GM23338 (cell line): ENCODE measurements around the gene LUZP2. TPM values are rescaled to one million over a fixed set of nuclear protein-coding genes. Genes with fewer than 3 reads are reported as not detected.

Experiments
- ATAC-seq: fragments of 200-7000 bp; cut with Tn5 transposase; 3 replicates; pipeline ENCODE4 v1.9.1; 2020
- DNase-seq: peaks from one replicate; pipeline ENCODE4 v3.0.0-alpha.2; 2015; ENCODE audit warnings: low spot score
- H2AFZ ChIP-seq: fragments of 200-600 bp; sonication (generic); 2 replicates; pipeline ENCODE4 v1.8.0; 2016; ENCODE audit warnings: antibody characterized with exemption, mild to moderate bottlenecking, moderate library complexity
- H3F3A ChIP-seq: fragments of 200-600 bp; sonication (generic); replicated peaks from 2 replicates; pipeline ENCODE4 v1.8.0; 2017; ENCODE audit warnings: antibody characterized with exemption, mixed run types, low read depth
- H3K27ac ChIP-seq: fragments of 200-600 bp; sonication (generic); 2 replicates; pipeline ENCODE4 v1.6.1; 2016; ENCODE audit warnings: low read depth
- H3K27me3 ChIP-seq: fragments of 200-600 bp; sonication (generic); 2 replicates; pipeline ENCODE4 v1.8.0; 2016; ENCODE audit warnings: mild to moderate bottlenecking, mixed run types, moderate library complexity; ENCODE audit not compliant: insufficient read depth
- H3K36me3 ChIP-seq: fragments of 200-600 bp; sonication (generic); 2 replicates; pipeline ENCODE4 v1.8.0; 2016; ENCODE audit warnings: mild to moderate bottlenecking; ENCODE audit not compliant: insufficient read depth
- H3K4me1 ChIP-seq: fragments of 200-600 bp; sonication (generic); 2 replicates; pipeline ENCODE4 v1.8.0; 2016; ENCODE audit warnings: mild to moderate bottlenecking, moderate library complexity; ENCODE audit not compliant: insufficient read depth
- H3K4me2 ChIP-seq: fragments of 200-600 bp; sonication (generic); 2 replicates; pipeline ENCODE4 v1.7.1; 2017; ENCODE audit warnings: mixed run types
- H3K4me3 ChIP-seq: fragments of 200-600 bp; sonication (generic); 2 replicates; pipeline ENCODE4 v1.6.1; 2016; ENCODE audit warnings: mixed run types
- H3K79me2 ChIP-seq: fragments of 200-600 bp; sonication (generic); replicated peaks from 2 replicates; pipeline ENCODE4 v1.8.0; 2017; ENCODE audit warnings: mild to moderate bottlenecking; ENCODE audit not compliant: insufficient read depth
- H3K9me2 ChIP-seq: fragments of 200-600 bp; sonication (generic); 2 replicates; pipeline ENCODE4 v1.8.0; 2017; ENCODE audit not compliant: insufficient read depth
- H4K20me1 ChIP-seq: fragments of 200-600 bp; sonication (generic); replicated peaks from 2 replicates; pipeline ENCODE4 v1.8.0; 2017; ENCODE audit warnings: mild to moderate bottlenecking; ENCODE audit not compliant: insufficient read depth
- H3K27ac Mint-ChIP-seq: 2 replicates; pipeline ENCODE4 v1.8.0; 2020; ENCODE audit warnings: inconsistent platforms, mild to moderate bottlenecking, moderate library complexity, mixed read lengths
- H3K27me3 Mint-ChIP-seq: 3 replicates; pipeline ENCODE4 v1.8.0; 2022; ENCODE audit warnings: low read depth, mild to moderate bottlenecking, moderate library complexity, mixed read lengths, inconsistent platforms; ENCODE audit not compliant: insufficient read depth, poor library complexity
- H3K36me3 Mint-ChIP-seq: 3 replicates; pipeline ENCODE4 v1.8.0; 2021; ENCODE audit warnings: low read depth, mild to moderate bottlenecking, inconsistent platforms, moderate library complexity, mixed read lengths
- H3K4me1 Mint-ChIP-seq: 3 replicates; pipeline ENCODE4 v1.8.0; 2020; ENCODE audit warnings: mild to moderate bottlenecking, inconsistent platforms, mixed read lengths
- H3K4me3 Mint-ChIP-seq: 3 replicates; pipeline ENCODE4 v1.8.0; 2021; ENCODE audit warnings: moderate library complexity, mild to moderate bottlenecking, inconsistent platforms, mixed read lengths
- H3K9me3 Mint-ChIP-seq: 3 replicates; pipeline ENCODE4 v1.8.0; 2020; ENCODE audit warnings: moderate library complexity, mild to moderate bottlenecking, inconsistent platforms, mixed read lengths
- CREB1 ChIP-seq: fragments of 250-450 bp; sonication (Bioruptor Pico); IDR thresholded peaks from 2 replicates; pipeline ENCODE4 v1.5.0; 2020; ENCODE audit warnings: low read depth, mild to moderate bottlenecking, moderate library complexity
- CTCF ChIP-seq, 2 experiments: fragments of 200-600 bp in 1 of 2; sonication (generic) in 1 of 2; conservative IDR thresholded peaks; 2 replicates each; pipeline versions ENCODE4 v1.5.1 to v1.6.1; 2016 to 2017; ENCODE audit warnings: antibody characterized with exemption in 2 of 2, low read depth in 2 of 2, mild to moderate bottlenecking in 2 of 2, moderate library complexity in 1 of 2
- EZH2 ChIP-seq: fragments of 200-600 bp; sonication (generic); IDR thresholded peaks from one replicate; pipeline ENCODE4 v1.8.0; 2017; ENCODE audit warnings: antibody characterized with exemption, mild to moderate bottlenecking, low read depth; ENCODE audit not compliant: unreplicated experiment
- EZH2phosphoT487 ChIP-seq: fragments of 200-600 bp; sonication (generic); IDR thresholded peaks from one replicate; pipeline ENCODE4 v1.8.1; 2018; ENCODE audit warnings: antibody characterized with exemption; ENCODE audit not compliant: unreplicated experiment
- STAT1 ChIP-seq: IDR thresholded peaks from one replicate; pipeline ENCODE4 v1.6.1; 2016; ENCODE audit warnings: antibody characterized with exemption; ENCODE audit not compliant: unreplicated experiment
- ZNF114 ChIP-seq: fragments of 250-450 bp; sonication (Bioruptor Pico); IDR thresholded peaks from 2 replicates; pipeline ENCODE4 v1.5.0; 2020; ENCODE audit warnings: mild to moderate bottlenecking, moderate library complexity
- ZNF331 ChIP-seq: fragments of 250-450 bp; sonication (Bioruptor Pico); IDR thresholded peaks from 2 replicates; pipeline ENCODE4 v1.5.0; 2020; ENCODE audit warnings: low read depth, mild to moderate bottlenecking, moderate library complexity
- ZNF462 ChIP-seq: fragments of 250-450 bp; sonication (Bioruptor Pico); IDR thresholded peaks from 2 replicates; pipeline ENCODE4 v1.5.0; 2020; ENCODE audit warnings: mild to moderate bottlenecking, moderate library complexity
- polyA plus RNA-seq: library from polyadenylated mRNA; unstranded; fragments of >200 nt; fragmentation: Nextera tagmentation; extraction: Ambion mirVana; gene quantifications from 2 replicates; pipeline ENCODE4 v1.2.1, GENCODE V29; 2016
- total RNA-seq: library from RNA; depleted of rRNA; stranded (reverse); fragments of >200 nt; shearing (Covaris generic); gene quantifications from 2 replicates; pipeline ENCODE4 v1.2.3, GENCODE V29; 2014
- TF ChIP-seq, protein P1 (sequence below): IDR thresholded peaks from 2 replicates; pipeline ENCODE4 v1.6.1; 2016; ENCODE audit warnings: antibody characterized with exemption

LUZP2 gene
- total and polyA plus RNA-seq, 2 experiments from 2014 or later, result 2.0 to 9.2 TPM

GRCh38 chr11:24844406-24844805 lies 347.6 kb downstream of the LUZP2 start:
- no peak overlapping the region for H3K4me2 ChIP-seq
- no peak overlapping the region for H3K27ac ChIP-seq
- no peaks in the 10 kb centered on the region for H3K9me3 Mint-ChIP-seq
- H3K9me2 ChIP-seq, result no peaks in the 10 kb centered on the region
- no peaks in the 10 kb centered on the region for H3K4me1 Mint-ChIP-seq
- ATAC-seq, result no peak
- no peaks in the 10 kb centered on the region for H3K27me3 Mint-ChIP-seq
- no peaks in the 10 kb centered on the region; the same call in 2 of the 3 replicates for H3K36me3 Mint-ChIP-seq
- H3K4me3 ChIP-seq, result no peak overlapping the region
- no peaks in the 10 kb centered on the region for H3K79me2 ChIP-seq
- no peak for DNase-seq
- H3K4me3 Mint-ChIP-seq, result no peak overlapping the region
- no peaks in the 10 kb centered on the region for H4K20me1 ChIP-seq
- TF ChIP-seq CREB1 (CRISPR knock-in tag), result no peak
- no peak for TF ChIP-seq EZH2
- no peak for TF ChIP-seq ZNF114 (CRISPR knock-in tag)
- TF ChIP-seq, protein P1, sequence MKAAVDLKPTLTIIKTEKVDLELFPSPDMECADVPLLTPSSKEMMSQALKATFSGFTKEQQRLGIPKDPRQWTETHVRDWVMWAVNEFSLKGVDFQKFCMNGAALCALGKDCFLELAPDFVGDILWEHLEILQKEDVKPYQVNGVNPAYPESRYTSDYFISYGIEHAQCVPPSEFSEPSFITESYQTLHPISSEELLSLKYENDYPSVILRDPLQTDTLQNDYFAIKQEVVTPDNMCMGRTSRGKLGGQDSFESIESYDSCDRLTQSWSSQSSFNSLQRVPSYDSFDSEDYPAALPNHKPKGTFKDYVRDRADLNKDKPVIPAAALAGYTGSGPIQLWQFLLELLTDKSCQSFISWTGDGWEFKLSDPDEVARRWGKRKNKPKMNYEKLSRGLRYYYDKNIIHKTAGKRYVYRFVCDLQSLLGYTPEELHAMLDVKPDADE, result no peak
- TF ChIP-seq STAT1, result no peak
- TF ChIP-seq ZNF462, result no peak
- no peak for TF ChIP-seq ZNF331 (CRISPR knock-in tag)
- TF ChIP-seq CTCF (conservative IDR thresholded peaks at IDR 0.05; ENCODE audit: low read depth in 2 of 2), result no peak
- no peak for TF ChIP-seq EZH2phosphoT487
- H3K4me1 ChIP-seq, result no peaks in the 10 kb centered on the region
- no peak overlapping the region for H2AFZ ChIP-seq
- no peaks in the 10 kb centered on the region for H3K36me3 ChIP-seq
- H3F3A ChIP-seq, result no peaks in the 10 kb centered on the region
- H3K27me3 ChIP-seq, result no peaks in the 10 kb centered on the region
- no peak overlapping the region for H3K27ac Mint-ChIP-seq
